ENCODE measurements around the gene SFT2D3.

- TF ChIP-seq EZH2phosphoT487 (IDR thresholded peaks at IDR 0.05; ENCODE audit: borderline replicate concordance) (no peak), SP1 (IDR thresholded peaks at IDR 0.05; ENCODE audit: low read depth) (no peak), REST (IDR thresholded peaks at IDR 0.05; ENCODE audit: low read depth) (no peak), CTCF (IDR thresholded peaks at IDR 0.05 in 2 of 3, conservative IDR thresholded peaks at IDR 0.05 in 1 of 3; ENCODE audit: borderline replicate concordance in 1 of 3, insufficient read depth in 1 of 3, low read depth in 2 of 3, low read length in 2 of 3) (no peak), EZH2 (IDR thresholded peaks at IDR 0.05) (no peak)
These were observed 46.5 kb upstream of the SFT2D3 start for GRCh38 chr2:127654838-127655175.

Measured in HCT116 (cell line).